Activated effector memory CD4-positive, alpha-beta T cell treated with anti-CD3 and anti-CD28 coated beads, Interleukin-2, amount 50 U/mL, for 16 hours (primary cell): ENCODE measurements around the gene CLIC3.
"Not testable (repeated sequence)": the region's sequence is repeated elsewhere in the genome, so short reads cannot be mapped to it uniquely, and the experiment has no call there.

ENCODE experiments used
- DNase-seq: peaks from one replicate; pipeline ENCODE4 v3.0.0-alpha.2; 2020

The CLIC3 gene

GRCh38 chr9:136996361-136997292, at the start of gene CLIC3:
Gene CLIC3, minus strand, starts transcription at chr9:136996568. Its CDS starts 25 bp downstream, at chr9:136996543.
- DNase-seq: peak; percentile 78

- no peak for DNase-seq
These were observed 49.1 kb upstream of the CLIC3 start for GRCh38 chr9:137045294-137046087.

- DNase-seq: no peak
These were observed 48.3 kb upstream of the CLIC3 start for GRCh38 chr9:137044502-137045177.

- no peak for DNase-seq
These were observed 47.7 kb upstream of the CLIC3 start for GRCh38 chr9:137044037-137044436.

GRCh38 chr9:137042751-137043727, 46.7 kb upstream of the CLIC3 start:
- DNase-seq: no peak

GRCh38 chr9:137041124-137041523, 44.8 kb upstream of the CLIC3 start:
- DNase-seq: no peak

GRCh38 chr9:137040568-137040967, 44.2 kb upstream of the CLIC3 start:
- DNase-seq: no peak

GRCh38 chr9:137039611-137040366, 43.4 kb upstream of the CLIC3 start:
- DNase-seq: no peak

GRCh38 chr9:137038916-137039315, 42.5 kb upstream of the CLIC3 start:
- no peak for DNase-seq

- DNase-seq: no peak
These were observed 41.1 kb upstream of the CLIC3 start for GRCh38 chr9:137037483-137037882.

GRCh38 chr9:137037035-137037434, 40.7 kb upstream of the CLIC3 start:
- no peak for DNase-seq

- no peak for DNase-seq
These were observed 39.6 kb upstream of the CLIC3 start for GRCh38 chr9:137035937-137036336.

- DNase-seq: no peak
These were observed 39.1 kb upstream of the CLIC3 start for GRCh38 chr9:137035507-137035834.

GRCh38 chr9:137034709-137035506, 38.5 kb upstream of the CLIC3 start:
- peak; percentile 94 for DNase-seq

- no peak for DNase-seq
These were observed 37.8 kb upstream of the CLIC3 start for GRCh38 chr9:137034039-137034708.

- DNase-seq: not testable (repeated sequence)
These were observed 37.1 kb upstream of the CLIC3 start for GRCh38 chr9:137033481-137033880.

- DNase-seq: peak; percentile 76
These were observed 36.5 kb upstream of the CLIC3 start for GRCh38 chr9:137032858-137033257.

- peak; percentile 79 for DNase-seq
These were observed 35.7 kb upstream of the CLIC3 start, which contains the start of gene FUT7 for GRCh38 chr9:137031904-137032640. Gene FUT7, minus strand, starts transcription at chr9:137032088. Its CDS starts 97 bp downstream, at chr9:137031991.
